Kidney capillary endothelial cell (primary cell): ENCODE measurements around the gene ZNF443.
"Not testable (repeated sequence)": the region's sequence is repeated elsewhere in the genome, so short reads cannot be mapped to it uniquely, and the experiment has no call there.

Experiments used
- DNase-seq: peaks from one replicate; pipeline ENCODE4 v3.0.0-alpha.2; 2018; ENCODE audit warnings: low spot score

The ZNF443 gene

DNA sequence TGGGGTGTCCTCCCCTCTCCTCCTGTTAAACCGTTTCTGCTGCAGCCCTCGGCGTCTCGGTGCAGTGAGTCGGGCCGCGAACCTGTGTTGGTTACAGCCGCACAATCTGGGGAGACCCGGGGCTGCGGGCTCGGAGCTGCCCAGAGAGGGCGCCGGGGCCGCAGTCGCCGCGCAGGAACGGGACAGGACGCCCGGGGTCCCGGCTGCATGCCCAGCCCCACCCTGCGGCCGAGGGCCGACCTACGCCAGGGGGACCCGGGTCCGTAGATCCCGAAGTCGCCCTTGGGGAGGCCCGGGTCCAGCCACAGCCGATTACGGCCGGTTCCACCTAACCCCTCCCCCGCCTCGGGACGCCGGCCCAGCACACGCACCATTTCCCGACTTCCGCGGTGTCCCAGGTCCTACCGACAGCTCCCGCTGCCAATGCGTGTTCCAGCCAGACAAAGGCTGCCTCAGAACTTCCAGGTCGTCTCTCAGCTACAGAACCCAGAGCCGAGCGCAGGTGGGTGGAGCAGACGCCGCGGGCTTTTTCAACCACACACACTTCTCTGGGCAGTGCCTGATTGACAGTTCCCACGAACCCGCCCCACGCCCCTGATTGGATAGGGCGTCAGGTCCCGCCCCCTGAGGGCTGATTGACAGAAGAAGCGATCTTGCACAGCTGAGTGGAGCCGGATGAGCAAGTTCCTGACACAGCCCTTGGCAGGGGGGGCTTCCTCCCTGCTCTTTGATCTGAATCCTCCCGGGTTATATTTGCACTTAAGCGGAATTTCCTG lies at the start of gene ZNF443:
TSS of gene ZNF443 (minus strand) at position 481 of the 776 bp plus-strand sequence. CDS start at position 374, 107 bp downstream.
- DNase-seq: peak; percentile 98

DNA sequence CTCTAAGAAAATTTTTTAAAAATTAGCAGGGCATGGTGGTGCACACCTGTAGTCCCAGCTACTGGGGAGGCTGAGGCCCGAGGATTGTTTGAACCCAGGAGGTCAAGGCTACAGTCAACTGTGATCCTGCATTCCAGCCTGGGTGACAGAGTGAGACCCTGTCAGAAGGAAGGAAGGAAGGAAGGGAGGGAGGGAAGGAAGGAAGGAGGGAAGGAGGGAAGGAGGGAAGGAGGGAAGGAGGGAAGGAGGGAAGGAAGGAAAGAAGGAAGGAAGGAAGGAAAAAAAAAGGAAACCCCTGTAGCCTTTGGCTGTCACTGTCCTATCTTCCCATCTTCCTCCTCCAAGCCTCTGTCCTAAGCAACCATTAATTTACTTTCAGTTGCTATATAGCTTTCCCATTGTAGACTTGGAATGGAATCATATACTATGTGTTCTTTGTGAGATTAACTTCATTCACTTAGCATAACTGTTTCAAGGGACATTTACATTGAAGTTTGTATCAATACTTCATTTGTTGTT lies 45.5 kb upstream of the ZNF443 start:
- not testable (repeated sequence) for DNase-seq

DNA sequence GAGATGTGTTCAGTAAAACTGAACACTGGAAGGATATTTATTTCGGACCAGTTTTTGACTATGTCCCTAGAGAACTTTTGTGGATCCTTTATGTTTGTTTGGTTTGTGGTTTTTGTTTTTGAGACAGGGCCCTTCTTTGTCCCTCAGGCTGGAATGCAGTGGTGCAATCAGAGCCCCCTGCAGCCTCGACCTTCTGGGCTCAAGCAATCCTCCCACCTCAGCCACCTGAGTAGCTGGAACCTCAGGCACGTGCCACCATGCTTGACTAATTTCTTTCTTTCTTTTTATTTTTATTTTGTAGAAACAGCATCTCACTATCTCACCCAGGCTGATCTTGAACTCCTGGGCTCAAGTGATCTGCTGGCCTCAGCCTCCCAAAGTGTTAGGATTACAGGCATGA lies 44.8 kb upstream of the ZNF443 start:
- DNase-seq: no peak

DNA sequence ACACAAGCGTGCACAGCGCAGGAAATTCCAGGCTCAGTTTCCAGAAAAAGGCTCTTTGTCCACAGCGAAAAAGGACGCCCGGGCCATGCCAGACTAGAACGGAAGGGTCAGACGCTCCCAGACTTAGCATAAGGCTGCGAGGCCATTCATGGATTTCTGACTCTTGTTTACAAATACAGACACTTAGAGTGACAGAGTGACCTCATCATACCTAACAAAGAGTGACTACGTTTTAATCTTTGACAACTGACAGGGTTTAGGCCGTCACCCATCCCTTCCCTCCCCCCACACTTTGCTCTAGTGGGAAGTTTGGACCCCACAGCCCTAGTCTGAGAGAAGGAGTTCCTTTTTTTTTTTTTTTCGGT lies 44.2 kb upstream of the ZNF443 start:
- DNase-seq: peak; percentile 50

DNA sequence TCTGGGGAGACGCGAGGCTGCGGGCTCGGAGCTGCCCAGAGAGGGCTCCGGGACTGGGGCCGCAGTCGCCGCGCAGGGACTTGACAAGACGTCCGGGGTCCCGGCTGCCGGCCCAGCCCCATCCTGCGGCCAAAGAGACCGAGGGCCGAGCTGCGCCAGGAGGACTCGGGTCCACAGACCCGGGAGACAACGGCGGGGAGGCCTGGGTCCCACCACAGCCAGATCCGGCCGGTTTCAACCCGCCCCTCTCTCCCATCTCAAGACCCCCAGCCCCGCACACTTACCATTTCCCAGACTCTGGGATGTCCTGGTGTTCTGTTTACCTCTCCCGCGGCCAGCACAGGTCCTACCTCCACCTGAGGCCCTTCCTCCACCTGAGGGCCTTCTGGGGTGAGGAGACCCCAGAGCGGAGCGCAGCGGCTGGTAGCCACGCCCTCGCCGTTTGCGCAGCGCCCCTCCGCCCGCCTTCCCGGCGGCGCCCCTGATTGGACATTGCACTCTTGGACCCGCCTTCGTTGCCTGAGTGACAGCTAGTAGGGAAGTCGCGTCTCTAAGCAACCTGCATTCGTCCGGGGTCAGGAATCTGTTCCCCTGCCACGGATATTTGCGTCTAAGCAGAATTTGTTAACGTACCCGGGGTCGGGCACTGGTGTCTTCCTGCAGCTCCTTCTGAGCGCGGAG lies 43.7 kb upstream of the ZNF443 start, which contains the start of gene ZNF709:
TSS of gene ZNF709 (minus strand) at position 446 of the 681 bp plus-strand sequence. CDS start at position 287, 159 bp downstream.
- DNase-seq: peak; percentile 84

DNA sequence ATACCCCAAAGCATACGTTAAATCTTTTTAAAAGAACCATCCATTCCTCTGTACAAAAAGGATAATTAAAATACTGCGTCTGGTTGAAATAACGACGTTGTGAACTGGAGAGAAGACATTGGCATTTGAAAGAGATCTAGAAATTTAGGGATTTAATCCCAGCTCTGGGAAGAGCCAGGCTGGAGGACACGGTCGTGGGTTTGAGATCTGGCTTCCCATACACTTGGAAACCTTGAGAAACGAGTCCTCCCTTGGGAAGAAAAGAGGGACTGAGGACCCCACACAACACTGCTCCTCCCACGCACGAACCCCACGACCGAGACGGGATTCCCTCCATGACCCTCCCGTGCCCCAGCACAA lies 43.2 kb upstream of the ZNF443 start:
- DNase-seq: peak; percentile 13

DNA sequence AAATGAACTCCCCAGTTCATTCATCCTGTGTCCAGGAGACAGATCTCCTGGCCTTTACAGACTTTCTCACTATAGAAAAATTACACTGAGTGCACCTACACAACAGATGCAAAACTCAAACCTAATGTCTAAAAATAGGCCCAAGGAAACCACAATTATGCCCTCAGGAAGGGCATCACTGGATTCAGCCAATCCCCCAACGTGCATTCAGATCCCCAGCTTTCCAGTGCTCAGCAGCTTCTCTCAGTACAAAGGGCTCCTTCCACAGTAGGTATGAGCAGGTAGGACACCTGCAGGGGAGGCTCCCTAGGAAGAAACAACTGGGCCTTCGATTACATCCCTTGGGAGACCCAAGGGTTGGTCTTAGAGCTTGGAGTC lies 41.7 kb upstream of the ZNF443 start:
- DNase-seq: no peak

DNA sequence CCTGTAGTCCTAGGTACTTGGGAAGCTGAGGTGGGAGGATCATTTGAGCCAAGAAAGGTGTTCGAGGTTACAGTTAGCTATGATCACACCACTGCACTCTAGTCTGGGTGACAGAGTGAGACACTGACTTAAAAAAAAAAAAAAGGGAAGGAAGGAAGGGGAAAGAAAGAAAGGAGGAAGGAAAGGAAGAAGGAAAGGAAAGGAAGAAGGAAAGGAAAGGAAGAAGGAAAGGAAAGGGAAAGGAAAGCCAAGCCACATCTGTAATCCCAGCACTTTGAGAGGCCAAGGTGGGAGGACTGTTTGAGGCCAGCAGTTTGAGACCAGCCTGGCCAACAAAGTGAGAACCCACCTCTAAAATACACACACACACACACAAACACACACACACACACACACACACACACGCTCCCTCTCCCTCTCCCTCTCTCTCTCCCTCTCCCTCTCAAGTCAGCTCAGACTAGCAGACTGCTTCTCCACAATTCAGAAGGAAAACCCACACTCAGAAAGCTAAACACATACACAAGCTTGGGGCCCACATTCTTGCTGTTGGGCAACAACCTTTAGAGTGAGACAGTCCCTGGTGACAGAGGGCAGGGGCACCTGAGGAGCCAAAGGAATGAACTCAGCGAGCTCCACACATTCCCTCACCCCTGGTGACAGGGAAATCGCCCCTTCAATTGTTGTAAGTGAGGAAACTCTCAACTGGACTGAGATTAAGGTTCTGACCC lies 41.1 kb upstream of the ZNF443 start:
- DNase-seq: no peak

DNA sequence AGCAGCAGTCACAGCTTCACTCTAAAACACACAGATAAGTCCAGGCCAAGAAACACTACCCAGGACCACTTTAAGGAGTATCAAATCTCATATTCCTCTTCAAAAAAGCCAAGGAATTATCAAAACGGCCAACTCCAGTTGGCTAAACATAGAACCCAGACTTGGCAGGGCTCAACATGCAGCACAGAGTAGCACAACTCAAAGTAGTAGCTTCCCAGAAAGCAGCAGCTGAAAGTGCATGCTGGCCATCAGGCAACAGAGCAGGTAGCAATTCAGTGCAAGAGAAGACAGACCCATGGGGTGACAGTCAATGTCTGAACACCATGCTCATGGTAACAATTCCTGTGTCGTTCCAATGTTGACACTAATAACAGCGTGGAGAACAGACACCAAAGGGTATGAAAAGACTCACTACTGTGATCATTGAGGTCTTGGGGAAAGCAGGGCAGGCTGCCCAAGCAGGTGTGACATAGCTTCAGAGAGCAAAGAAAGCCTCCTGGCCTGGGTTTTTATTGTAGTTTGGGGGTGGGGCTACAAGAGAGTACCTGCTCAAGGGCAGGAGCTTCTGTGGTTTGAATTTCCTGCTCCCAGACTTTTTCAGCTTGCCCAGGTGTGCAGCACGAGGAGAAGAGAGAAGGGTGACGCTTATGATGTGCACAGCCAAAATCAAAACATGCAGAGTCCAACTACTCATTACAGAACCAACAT lies 37.6 kb upstream of the ZNF443 start:
- no peak for DNase-seq

DNA sequence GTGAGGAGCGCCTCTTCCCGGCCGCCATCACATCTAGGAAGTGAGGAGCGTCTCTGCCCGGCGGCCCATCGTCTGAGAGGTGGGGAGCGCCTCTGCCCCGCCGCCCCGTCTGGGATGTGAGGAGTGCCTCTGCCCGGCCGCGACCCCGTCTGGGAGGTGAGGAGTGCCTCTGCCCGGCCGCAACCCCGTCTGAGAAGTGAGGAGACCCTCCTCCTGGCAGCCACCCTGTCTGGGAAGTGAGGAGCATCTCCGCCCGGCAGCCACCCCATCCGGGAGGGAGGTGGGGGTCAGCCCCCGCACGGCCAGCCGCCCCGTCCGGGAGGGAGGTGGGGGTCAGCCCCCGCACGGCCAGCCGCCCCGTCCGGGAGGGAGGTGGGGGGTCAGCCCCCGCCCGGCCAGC lies 26.8 kb upstream of the ZNF443 start:
- not testable (repeated sequence) for DNase-seq

DNA sequence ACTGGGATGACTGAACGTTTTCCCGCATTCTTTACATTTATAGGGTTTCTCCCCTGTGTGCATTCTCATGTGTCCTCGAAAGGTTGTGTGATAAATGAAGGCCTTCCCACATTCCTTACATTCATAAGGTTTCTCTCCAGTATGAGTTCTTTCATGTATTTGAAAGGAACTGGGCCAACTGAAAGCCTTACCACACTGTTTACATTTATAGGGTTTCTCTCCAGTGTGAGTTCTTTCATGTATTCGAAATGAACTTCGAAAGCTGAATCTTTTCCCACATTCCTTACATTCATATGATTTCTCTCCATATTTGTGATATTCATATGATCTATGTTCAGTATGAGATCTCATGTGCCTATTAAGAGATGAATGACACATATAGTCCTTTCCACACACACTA lies 24.4 kb upstream of the ZNF443 start:
- no peak for DNase-seq

DNA sequence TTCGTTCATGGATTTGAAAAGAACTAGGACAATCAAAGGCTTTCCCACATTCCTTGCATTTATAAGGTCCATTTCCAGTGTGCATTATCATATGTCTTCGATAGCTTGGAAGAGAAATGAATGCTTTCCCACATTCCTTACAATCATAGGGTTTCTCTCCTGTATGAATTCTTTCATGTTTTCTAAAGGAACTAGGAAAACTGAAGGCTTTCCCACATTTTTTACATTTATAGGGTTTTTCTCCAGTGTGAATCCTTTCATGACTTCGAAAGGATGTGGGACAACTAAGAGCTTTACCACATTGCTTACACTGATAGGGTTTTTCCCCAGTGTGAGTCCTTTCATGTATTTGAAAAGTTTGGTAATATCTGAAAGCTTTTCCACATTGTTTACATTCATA lies 23.9 kb upstream of the ZNF443 start:
- no peak for DNase-seq

DNA sequence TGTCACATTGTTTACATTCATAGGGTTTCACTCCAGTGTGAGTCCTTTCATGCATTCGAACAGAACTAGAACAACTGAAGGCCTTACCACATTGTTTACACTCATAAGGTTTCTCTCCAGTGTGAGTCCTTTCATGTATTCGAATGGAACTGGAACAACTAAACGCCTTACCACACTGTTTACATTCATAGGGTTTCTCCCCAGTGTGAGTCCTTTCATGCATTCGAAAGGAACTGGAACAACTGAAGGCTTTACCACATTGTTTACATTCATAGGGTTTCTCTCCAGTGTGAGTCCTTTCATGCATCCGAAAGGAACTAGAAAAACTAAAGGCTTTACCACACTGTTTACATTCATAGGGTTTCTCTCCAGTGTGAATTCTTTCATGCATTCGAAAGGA lies 23.3 kb upstream of the ZNF443 start:
- DNase-seq: not testable (repeated sequence)

DNA sequence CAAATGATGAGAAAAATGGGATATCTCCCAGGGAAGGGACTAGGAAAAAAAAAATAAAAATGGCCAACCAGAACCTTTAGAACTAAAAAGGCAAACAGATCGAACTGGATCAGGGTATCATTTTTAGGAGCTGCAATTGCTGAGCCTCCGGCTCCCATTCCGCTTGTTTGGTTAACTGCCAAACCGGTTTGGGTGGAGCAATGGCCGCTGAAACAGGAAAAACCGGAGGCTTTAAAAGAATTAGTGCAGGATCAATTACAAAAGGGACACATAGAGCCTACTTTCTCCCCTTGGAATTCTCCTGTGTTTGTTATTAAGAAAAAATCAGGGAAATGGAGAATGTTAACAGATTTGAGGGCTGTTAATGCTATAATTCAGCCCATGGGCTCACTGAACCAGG lies 12.7 kb upstream of the ZNF443 start:
- no peak for DNase-seq

DNA sequence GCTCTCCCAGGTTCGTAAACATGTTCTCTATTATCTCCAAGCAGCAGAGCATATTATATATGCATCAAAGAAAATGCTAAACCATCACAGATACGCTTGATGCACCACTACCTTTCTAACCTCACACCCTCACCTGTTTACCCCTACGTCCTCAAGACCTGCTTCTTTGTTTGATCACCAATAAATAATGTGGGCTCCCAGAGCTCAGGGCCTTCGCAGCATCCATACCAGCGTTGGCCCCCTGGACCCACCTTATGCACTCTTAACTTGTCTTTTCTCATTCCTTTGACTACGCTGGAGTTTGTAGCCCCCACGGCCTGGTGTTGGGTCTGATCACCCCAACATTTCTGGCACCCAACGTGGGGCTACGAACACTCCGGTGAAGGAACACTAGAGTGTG lies 10.0 kb upstream of the ZNF443 start:
- no peak for DNase-seq

DNA sequence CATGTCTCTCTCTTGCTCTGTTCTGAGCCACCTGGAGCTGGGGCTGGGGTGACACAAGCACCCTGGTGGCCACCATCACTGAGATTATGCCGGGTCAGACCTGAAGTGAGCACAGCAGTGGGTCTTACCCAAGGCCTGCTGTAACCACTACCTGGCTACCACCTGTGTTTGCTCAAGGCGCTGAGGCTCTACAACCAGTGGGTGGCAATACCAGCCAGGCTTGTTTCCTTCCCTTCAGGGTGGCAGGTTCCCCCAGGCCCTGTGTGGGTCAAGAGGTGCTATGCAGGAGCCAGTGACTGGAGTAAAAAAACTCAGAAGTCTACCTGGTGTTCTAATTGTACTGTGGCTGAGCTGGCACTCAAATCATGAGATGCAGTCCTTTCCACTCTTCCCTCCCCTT lies 8.0 kb upstream of the ZNF443 start:
- no peak for DNase-seq

DNA sequence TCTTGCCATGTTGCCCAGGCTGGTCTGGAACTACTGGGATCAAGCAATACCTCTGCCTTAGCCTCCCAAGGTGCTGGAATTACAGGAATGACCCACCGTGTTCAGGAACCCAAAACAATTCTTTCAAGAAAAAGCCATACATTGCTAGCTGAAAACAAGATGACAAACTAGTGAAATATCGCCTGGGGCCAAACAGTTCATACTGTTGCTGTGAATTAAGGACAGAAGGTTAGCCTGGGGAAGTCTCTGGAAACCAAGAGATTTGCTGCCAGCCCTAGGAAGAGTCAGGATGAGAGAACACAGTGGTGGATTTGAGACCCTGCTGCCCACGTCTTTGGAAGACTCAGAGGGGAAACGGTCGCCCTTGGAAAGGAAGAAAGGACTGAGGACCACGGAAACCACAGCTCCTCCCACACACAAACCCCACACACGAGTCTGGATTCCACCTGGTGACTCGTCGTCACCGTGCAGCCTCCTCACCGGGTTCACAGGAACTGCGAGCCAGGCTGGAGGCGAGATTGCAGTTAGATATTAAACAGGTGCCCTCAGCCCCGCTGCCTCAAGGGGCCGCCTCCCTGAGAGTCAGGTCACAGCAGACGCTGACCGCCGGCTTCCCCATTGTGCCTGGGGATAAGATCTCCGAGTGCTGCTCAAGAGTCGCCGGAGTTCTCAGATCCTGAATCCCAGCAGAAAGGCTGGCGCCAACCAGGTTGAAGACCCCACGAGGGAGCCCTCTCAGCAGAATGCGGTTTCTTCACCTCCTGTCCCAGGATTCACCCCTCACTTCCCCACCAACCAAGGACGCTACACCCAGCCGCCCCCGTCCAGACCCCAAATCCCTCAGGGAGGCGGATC lies 908 bp downstream of the ZNF443 start:
- DNase-seq: peak; percentile 7

DNA sequence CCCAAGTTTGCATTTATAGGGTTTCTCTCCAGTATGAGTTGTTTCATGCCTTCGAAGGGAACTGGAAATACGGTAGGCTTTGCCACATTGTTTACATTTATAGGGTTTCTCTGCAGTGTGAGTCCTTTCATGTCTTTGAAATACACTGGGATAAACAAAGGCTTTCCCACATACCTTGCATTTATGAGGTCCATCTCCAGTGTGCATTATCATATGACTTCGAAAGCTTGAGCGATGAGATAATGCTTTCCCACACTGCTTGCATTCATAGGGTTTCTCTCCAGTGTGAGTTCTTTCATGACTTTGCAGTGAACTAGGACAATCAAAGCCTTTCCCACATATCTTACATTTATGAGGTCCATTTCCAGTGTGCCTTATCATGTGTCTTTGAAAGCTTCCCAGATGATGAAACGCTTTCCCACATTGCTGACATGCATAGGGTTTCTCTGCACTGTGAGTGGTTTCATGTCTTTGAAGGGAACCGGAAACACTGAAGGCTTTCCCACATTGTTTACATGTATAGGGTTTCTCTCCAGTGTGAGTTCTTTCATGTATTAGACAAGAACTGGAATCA lies 10.0 kb downstream of the ZNF443 start:
- DNase-seq: not testable (repeated sequence)

DNA sequence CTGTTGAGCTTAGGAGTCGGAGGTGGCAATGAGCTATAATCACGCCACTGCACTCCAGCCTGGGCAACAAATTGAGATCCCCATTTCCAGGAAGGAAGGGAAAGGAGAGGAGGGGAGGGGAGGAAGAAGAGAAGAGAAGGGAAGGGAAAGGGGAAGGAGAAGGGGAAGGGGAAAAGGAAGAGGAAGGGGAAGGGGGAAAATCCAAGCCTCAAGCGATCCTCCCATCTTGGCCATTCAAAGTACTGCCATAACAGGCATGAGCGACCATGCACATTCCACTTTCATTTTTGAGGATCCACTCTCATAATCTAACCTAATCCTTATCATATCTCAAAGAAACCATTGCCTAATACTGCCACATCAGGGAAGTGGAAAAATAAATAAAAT lies 14.9 kb downstream of the ZNF443 start:
- DNase-seq: no peak

DNA sequence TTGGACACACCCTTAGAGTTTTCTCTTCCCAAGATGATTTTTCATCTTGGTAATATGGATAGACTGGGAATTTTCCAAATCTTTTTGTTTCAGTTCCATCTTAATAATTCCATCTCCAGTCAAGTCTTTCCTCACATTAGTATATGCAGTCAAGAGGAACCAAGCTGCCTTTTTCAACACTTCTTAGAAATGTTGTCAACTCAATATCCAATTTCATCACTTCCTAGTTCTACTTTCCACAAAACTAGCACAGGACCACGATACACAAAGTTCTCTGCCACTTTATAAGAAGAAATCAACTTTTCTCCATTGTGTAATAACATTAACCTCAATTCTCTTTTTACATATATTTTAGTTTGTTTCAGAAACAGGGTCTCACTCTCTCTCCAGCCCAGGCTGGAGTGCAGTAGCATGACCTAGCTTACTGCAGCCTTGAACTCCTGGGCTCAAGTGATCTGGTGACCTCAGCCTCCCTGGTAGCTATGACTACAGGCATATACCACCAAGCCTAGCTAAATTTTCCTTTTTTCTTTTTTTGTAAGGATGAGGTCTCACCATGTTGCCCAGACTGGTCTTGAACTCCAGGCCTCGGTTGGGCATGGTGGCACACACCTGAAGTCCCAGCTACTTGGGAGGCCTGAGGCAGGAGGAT lies 15.5 kb downstream of the ZNF443 start:
- DNase-seq: no peak
